ENCODE data around the gene RPS26. TPM values are rescaled to one million over a fixed set of nuclear protein-coding genes. Genes with fewer than 3 reads are reported as not detected.

The RPS26 gene
- total and polyA plus RNA-seq, 2 of the 13 experiments (the other 11 are each of a cell fraction or from before 2014, with no cell fraction given) = 150 to 421 TPM

DNA sequence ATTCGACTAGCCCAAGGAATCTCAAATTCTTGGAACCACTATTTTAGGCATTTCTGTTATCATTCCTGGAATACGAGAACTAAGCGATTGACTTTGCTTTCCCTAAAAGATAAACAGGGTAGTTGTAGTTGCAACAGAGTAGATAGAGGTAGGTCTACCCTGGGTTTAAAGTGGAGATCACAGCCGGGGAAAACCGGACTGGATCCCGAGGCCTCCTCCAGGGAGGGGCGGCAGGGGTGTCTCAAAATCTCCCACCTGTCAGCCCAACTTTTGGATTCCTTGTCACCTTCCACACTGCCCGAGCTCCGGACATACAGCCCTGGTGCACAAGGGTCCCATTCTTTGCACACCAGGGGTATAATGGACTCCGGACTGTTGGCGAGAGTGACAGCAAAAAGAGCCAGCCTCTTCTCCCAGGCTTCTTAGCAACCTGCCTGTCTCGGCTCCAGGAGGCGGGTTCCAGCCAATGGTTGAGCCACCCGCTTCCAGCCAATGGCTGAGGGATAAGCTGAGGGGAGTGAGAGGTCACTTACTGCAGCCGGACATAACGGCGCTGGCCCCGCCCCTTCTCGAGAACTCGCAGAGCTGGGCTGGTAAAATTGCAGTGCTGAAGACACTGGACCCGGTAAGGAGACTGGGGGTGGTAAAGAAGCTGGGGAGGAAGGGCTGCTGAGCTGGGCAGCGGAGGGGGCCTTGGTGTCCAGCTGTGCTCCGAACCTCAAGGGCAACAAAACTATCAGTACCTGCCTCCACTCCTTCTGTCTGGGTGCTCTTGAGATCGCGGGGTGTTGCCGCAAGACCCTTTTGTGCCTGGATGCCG lies 44.8 kb upstream of the RPS26 start, which contains the start of gene SUOX (continued):
- TF ChIP-seq, protein P1, sequence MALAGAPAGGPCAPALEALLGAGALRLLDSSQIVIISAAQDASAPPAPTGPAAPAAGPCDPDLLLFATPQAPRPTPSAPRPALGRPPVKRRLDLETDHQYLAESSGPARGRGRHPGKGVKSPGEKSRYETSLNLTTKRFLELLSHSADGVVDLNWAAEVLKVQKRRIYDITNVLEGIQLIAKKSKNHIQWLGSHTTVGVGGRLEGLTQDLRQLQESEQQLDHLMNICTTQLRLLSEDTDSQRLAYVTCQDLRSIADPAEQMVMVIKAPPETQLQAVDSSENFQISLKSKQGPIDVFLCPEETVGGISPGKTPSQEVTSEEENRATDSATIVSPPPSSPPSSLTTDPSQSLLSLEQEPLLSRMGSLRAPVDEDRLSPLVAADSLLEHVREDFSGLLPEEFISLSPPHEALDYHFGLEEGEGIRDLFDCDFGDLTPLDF (CRISPR knock-in tag; IDR thresholded peaks at IDR 0.05) = no peak
- no peak for TF ChIP-seq HHEX (CRISPR knock-in tag; IDR thresholded peaks at IDR 0.05)
- no peak for TF ChIP-seq CENPX (CRISPR knock-in tag; IDR thresholded peaks at IDR 0.05)
- no peak for TF ChIP-seq ZBTB7A (CRISPR knock-in tag; IDR thresholded peaks at IDR 0.05)
- TF ChIP-seq RAD21 (CRISPR knock-in tag; IDR thresholded peaks at IDR 0.05) = no peak; the same call in 1 of the 2 replicates
- no peak for TF ChIP-seq ZNF703 (CRISPR knock-in tag; IDR thresholded peaks at IDR 0.05; ENCODE audit: borderline replicate concordance)
- TF ChIP-seq FOXA1 (IDR thresholded peaks at IDR 0.05) = no peak
- TF ChIP-seq FOXA1 (CRISPR knock-in tag; IDR thresholded peaks at IDR 0.05) = no peak
- TF ChIP-seq ZNF263 (CRISPR knock-in tag; IDR thresholded peaks at IDR 0.05) = 0 out of 2 replicates have a peak, but pooled peaks have one; percentile 22
- no peak for TF ChIP-seq ZNF7 (CRISPR knock-in tag; IDR thresholded peaks at IDR 0.05)
- peak; percentile 29; the same call in 1 of the 2 replicates for TF ChIP-seq ZSCAN31 (CRISPR knock-in tag; IDR thresholded peaks at IDR 0.05; ENCODE audit: low read depth)
- TF ChIP-seq POLR2A (IDR thresholded peaks at IDR 0.05; ENCODE audit: insufficient read depth in 1 of 2, low read depth in 2 of 2, low read length in 2 of 2) = peak; percentile 75 to 86
- no peak for TF ChIP-seq ZNF543 (CRISPR knock-in tag; IDR thresholded peaks at IDR 0.05)
- TF ChIP-seq ATF7 (IDR thresholded peaks at IDR 0.05) = no peak
- no peak for TF ChIP-seq ATF7 (CRISPR knock-in tag; IDR thresholded peaks at IDR 0.05)
- TF ChIP-seq ZNF850 (CRISPR knock-in tag; conservative IDR thresholded peaks at IDR 0.05) = no peak
- no peak for TF ChIP-seq KLF9 (CRISPR knock-in tag; IDR thresholded peaks at IDR 0.05; ENCODE audit: low read depth)
- no peak for TF ChIP-seq ZNF75D (CRISPR knock-in tag; IDR thresholded peaks at IDR 0.05; ENCODE audit: borderline replicate concordance)
- no peak for TF ChIP-seq ZBTB33 (CRISPR knock-in tag; IDR thresholded peaks at IDR 0.05)
- TF ChIP-seq ZFP90 (CRISPR knock-in tag; IDR thresholded peaks at IDR 0.05; ENCODE audit: borderline replicate concordance) = peak; percentile 79
- no peak for TF ChIP-seq HBP1 (CRISPR knock-in tag; IDR thresholded peaks at IDR 0.05; ENCODE audit: low read depth)
- TF ChIP-seq, protein P2, sequence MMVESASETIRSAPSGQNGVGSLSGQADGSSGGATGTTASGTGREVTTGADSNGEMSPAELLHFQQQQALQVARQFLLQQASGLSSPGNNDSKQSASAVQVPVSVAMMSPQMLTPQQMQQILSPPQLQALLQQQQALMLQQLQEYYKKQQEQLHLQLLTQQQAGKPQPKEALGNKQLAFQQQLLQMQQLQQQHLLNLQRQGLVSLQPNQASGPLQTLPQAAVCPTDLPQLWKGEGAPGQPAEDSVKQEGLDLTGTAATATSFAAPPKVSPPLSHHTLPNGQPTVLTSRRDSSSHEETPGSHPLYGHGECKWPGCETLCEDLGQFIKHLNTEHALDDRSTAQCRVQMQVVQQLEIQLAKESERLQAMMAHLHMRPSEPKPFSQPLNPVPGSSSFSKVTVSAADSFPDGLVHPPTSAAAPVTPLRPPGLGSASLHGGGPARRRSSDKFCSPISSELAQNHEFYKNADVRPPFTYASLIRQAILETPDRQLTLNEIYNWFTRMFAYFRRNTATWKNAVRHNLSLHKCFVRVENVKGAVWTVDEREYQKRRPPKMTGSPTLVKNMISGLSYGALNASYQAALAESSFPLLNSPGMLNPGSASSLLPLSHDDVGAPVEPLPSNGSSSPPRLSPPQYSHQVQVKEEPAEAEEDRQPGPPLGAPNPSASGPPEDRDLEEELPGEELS (CRISPR knock-in tag; IDR thresholded peaks at IDR 0.05) = no peak
- TF ChIP-seq, protein P3, sequence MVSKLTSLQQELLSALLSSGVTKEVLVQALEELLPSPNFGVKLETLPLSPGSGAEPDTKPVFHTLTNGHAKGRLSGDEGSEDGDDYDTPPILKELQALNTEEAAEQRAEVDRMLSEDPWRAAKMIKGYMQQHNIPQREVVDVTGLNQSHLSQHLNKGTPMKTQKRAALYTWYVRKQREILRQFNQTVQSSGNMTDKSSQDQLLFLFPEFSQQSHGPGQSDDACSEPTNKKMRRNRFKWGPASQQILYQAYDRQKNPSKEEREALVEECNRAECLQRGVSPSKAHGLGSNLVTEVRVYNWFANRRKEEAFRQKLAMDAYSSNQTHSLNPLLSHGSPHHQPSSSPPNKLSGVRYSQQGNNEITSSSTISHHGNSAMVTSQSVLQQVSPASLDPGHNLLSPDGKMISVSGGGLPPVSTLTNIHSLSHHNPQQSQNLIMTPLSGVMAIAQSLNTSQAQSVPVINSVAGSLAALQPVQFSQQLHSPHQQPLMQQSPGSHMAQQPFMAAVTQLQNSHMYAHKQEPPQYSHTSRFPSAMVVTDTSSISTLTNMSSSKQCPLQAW (CRISPR knock-in tag; IDR thresholded peaks at IDR 0.05) = peak; percentile 76; the same call in 1 of the 2 replicates
- no peak for TF ChIP-seq NCOA1 (CRISPR knock-in tag; IDR thresholded peaks at IDR 0.05)
